ENCODE results near the gene GJB3. TPM values are rescaled to one million over a fixed set of nuclear protein-coding genes. Genes with fewer than 3 reads are reported as not detected.

The GJB3 gene
- total and polyA plus RNA-seq, 2 of the 13 experiments (the other 11 are each of a cell fraction or from before 2014, with no cell fraction given), result not detected

GRCh38 chr1:34781844-34782391, 904 bp downstream of the GJB3 start (continued):
- TF ChIP-seq MLX (CRISPR knock-in tag; IDR thresholded peaks at IDR 0.05), result no peak

- Histone ChIP-seq H3K9ac (ENCODE audit: insufficient read depth, low read depth, low read length) (no peak overlapping the region), H3K36me3 (replicated peaks in 1 of 2; ENCODE audit: control insufficient read depth in 1 of 2, insufficient read depth in 2 of 2, low read length in 2 of 2) (no peaks in the 10 kb centered on the region), H4K20me1 (ENCODE audit: insufficient read depth, low read length) (no peaks in the 10 kb centered on the region), H3K9me3 (ENCODE audit: low read length) (no peaks in the 10 kb centered on the region), H3K79me2 (ENCODE audit: insufficient read depth, low read length) (no peaks in the 10 kb centered on the region), H3K4me1 (ENCODE audit: insufficient read depth, low read length) (no peaks in the 10 kb centered on the region), H2AFZ (ENCODE audit: low read length) (no peak overlapping the region), H3K27ac (ENCODE audit: extremely low read length, insufficient read depth, low read length) (no peak overlapping the region), H3K4me2 (ENCODE audit: low read depth, low read length) (no peak overlapping the region), H3K27me3 (ENCODE audit: control insufficient read depth in 1 of 2, insufficient read depth in 2 of 2, low read length in 2 of 2) (peaks cover 7 to 27% of the 10 kb centered on the region in 2 experiments; a peak in 4 of 5 replicates), H3K4me3 (replicated peaks in 1 of 3; ENCODE audit: insufficient read depth in 1 of 3, low read depth in 2 of 3, low read length in 3 of 3) (no peak overlapping the region)
- BruUV-seq (replicated peaks), result no TSS peak
- ChIA-PET POLR2A (no interaction called here), CTCF (ENCODE audit: low intra/inter-chr PET ratio, low total read pairs) (no interaction called here)
- intact Hi-C loops (cut with micrococcal nuclease; ENCODE audit: unreplicated experiment) (no loop called here), in situ Hi-C loops (cut with HindIII; ENCODE audit: extremely low pct_ligation_motif_present, low pct_unique_long_range_greater_than_20kb) (loop anchor here (5.0 kb wide), 1 partner anchor 68 kb away; no protein-coding TSS in a partner anchor)
- 50% methylated on average over 26 of the region's 28 CpGs for WGBS (ENCODE audit: low lambda C conversion rate)
- ATAC-seq, result no peak
- no peak for TF ChIP-seq ISX (CRISPR knock-in tag; conservative IDR thresholded peaks at IDR 0.05)
- TF ChIP-seq TFDP1 (CRISPR knock-in tag; IDR thresholded peaks at IDR 0.05; ENCODE audit: borderline replicate concordance), result no peak
- TF ChIP-seq CENPT (CRISPR knock-in tag; IDR thresholded peaks at IDR 0.05; ENCODE audit: low read depth), result no peak
- no peak for TF ChIP-seq PRMT3 (CRISPR knock-in tag; IDR thresholded peaks at IDR 0.05; ENCODE audit: borderline replicate concordance, low read depth)
- no peak for TF ChIP-seq ZNF160 (CRISPR knock-in tag; IDR thresholded peaks at IDR 0.05)
- no peak for TF ChIP-seq ZNF484 (CRISPR knock-in tag; IDR thresholded peaks at IDR 0.05; ENCODE audit: borderline replicate concordance, low read depth)
- no peak for TF ChIP-seq KLF12 (CRISPR knock-in tag; IDR thresholded peaks at IDR 0.05; ENCODE audit: borderline replicate concordance)
- no peak for TF ChIP-seq ZNF17 (CRISPR knock-in tag; IDR thresholded peaks at IDR 0.05)
- DNase-seq (ENCODE audit: low spot score), result no peak
- no peak for FAIRE-seq
Measured at GRCh38 chr1:34784751-34785221, 3.8 kb downstream of the GJB3 start.
